NCI-H774 (cell line): ENCODE data around the gene APOB.

Experiments
- DNase-seq: peaks from one replicate; lab custom pipeline; 2025; lab: John Stamatoyannopoulos, UW

The APOB gene

GRCh38 chr2:21002814-21003192 lies 41.1 kb downstream of the APOB start:
- no peak for DNase-seq

DNA sequence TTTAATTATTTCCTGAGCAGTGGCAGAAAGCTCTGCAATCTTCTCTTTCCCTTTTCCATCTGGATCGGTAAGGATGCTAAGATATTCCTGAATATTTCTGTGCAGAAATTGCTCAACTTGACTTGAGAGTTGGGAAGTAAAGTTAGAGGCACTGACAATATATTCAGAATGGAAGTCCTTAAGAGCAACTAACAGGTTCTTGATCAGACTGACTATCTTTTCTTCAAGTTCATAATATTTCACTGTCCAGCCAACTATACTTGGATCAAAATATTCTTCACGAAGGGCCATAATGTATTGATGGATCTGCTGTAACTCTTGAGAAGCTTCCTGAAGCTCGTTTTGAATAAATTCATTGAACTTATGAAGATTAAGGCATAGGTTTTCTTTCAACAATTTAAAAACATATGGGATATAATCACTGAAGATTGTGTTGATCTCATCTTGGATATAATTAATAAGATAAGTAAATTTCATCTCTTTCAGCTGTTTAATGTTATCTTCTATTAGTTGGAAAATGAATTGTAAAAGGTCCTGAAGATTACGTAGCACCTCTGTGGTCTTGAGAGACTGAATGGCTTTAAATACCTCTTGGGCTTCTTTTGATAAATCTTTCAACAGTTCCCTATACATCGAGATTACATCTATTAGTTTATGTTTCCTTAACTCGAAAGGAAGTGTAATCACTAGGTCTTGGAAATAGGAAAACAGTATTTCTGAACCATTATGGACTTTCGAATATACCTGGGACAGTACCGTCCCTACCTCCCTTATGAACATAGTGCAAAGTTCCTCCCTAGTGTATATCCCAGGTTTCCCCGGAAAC lies 41.7 kb downstream of the APOB start:
- no peak for DNase-seq

- DNase-seq, result no peak
Observed at GRCh38 chr2:21001225-21001946, 42.5 kb downstream of the APOB start.

- DNase-seq, result no peak
Observed at GRCh38 chr2:20999906-21000645, 43.8 kb downstream of the APOB start.

DNA sequence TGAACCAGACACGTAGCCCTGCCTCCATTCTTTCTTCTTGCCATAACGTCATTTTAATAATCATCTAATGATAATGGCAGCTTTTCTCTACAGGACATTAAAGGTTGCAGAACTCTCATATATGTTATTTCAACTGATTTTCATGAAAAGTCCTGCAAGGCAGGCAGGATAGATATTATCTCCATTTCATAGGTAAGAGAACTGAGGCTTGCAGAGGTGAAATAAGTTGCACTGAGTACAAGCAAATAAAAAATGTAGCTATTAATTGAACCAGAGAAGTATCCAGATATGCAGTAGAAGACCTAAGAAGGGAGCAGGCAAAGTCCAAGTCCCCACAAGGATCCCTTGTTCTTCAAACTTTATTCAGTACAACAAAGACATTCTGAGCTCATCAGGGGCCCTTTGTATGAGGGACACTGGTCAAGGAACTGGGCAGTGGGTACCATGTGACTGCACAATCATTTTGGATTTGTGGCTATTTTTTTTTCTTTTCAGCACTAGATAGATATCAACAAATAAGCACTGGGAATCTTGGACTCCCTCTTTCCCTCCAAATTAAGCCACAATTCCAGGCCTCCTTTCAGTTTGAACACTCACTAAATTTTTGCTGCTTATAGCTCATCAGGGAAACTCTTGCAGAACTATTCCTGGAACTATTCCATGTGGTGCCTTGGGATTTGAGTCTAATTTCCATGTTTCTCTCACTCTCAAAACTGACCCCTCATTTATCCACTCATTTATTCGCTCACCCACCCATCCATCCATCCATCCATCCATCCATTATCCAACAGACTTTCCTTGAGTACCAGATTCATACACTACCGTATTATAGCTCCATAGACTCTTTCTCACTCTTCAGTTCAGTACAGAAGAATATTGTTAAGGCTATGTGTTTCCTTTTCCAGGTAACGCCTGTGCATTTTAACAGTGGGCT lies 44.6 kb downstream of the APOB start:
- no peak for DNase-seq

DNA sequence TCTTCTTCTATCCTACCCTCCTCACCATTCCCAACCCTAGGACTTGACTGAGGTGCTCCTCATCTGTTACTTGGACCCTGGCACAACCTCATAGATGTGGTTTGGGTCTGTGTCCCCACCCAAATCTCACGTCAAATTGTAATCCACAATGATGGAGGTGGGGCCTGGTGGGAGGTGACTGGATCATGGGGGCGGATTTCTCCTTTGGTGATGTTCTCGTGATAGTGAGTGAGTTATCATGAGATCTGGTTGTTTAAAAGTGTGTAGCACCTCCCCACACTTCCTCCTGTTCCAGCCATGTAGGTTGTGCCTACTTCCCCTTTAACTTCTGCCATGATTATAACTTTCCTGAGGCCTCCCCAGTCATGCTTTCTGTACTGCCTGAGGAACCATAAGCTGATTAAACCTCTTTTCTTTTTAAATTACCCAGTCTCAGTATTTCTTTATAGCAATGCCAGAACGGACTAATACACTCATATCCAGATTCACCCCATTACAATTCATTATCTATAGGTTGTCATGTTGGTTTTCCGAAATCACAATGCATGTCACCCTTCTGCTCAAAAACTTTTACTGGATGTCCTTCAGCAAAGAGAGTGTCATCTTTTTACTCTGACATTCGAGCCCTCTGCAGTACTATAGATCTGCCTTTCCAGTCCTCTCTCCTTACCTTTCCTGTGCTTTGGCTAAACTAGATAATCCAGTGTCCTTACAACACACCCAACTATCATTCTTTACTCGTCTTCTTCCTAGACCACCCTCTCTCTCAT lies 45.7 kb downstream of the APOB start:
- no peak for DNase-seq

DNA sequence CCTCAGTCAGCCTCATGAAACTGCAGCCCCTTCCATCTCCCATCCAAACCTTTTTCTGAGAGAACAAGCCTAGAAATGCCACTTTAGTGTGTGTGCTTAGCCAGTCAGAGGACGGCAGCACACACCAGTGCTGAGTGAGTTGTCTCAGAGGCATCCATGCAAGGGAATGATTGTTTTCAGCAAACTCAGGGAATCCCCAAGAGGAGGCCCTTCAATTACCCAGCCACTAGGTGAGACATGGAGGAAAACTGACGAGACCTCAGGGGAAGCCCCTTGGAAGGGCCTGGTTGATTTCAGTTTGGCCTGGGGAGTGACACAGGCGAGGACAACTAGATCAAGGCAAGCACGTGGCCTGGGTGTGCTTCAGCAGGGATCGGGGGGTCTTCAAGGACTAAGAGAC lies 49.7 kb downstream of the APOB start:
- no peak for DNase-seq

DNA sequence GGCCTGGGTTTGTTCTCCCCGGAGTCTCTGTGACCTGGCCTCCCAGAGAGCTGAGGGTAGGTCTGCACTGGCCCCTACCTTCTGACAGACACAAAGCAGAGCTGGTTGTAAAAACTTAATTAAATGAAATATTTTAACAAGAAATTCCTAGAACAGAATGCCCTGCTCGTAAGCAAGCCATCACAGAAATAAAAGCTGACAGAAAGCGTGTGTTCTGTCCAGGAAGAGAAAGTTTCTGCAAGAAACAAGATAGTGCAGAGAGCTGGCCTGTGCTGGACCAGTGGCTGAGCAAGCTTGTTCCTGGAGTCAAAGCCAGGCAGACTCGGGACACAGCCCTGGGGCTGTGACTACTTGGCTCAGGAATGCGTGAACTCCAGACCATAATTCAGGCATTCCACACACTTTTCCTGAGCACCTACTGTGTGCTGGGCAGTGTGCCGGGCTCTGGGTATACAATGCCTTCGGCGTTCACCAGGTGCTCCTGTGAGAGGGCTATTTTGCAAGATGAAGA lies 51.6 kb downstream of the APOB start:
- DNase-seq, result no peak

DNA sequence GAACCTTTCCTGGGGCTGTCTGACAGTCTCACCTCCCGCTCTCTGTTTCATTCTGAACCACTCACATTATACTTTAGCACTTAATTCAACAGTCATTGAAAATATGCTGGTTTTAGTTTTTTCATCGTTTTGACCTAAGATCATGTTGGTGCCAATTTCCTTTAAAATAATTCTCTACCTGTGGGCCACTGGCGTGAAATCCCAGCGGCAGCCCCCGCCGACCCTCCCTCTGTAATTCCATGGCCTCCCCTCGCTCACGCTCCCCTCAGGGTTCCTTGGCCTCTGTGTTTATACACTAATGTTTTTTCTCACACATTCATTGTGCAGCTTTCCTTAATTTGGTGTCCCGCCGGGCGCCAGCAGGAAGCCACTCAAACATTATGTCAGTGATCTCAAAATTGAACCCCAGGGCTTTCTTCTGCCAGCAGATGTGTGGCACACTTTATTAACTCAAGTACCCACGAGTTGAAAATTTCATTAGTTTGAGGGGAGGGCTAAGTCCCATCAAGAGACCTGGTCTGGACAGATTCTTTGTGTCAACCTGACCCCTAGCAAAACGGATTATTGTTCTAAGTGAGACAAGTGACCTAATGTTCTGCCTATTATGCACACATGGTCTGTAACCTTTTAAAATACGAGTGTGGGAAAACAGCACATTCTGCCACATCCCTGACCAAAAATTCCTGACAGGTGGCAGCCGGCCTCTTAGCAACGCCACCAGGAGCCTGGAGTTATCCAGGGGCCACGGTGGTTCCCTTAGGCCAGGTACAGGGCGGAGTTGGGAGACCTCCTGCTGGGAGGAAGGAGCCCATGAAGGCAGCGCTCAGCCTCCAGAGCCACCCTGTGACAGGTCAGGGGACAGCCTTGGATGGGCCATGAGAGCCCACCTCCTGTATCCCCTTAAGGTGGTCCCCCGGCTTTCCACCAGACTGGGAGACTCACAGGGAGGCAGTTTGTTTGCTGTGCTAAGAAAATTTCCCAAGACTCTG lies 53.1 kb downstream of the APOB start:
- DNase-seq, result peak; percentile 22

DNA sequence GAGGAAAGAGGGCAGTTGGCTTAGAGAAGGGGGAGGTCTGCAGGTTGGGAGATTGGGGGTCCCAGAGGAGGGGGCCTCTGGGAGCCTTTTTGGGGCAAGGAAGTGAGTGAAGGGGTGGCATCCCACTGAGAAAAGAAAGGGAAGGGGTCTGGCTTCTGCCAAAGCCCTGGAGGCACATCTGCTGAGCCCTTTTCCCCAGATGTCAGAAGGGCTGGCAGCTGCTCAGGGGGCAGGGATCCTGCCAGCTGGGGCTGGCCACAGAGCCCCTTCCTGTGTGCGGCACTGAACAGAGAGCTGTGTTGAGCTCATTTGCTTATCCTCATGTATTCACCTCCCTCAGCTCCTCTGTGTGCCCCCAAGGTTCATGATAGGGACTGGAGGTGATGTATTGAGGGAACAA lies 54.5 kb downstream of the APOB start:
- no peak for DNase-seq

DNA sequence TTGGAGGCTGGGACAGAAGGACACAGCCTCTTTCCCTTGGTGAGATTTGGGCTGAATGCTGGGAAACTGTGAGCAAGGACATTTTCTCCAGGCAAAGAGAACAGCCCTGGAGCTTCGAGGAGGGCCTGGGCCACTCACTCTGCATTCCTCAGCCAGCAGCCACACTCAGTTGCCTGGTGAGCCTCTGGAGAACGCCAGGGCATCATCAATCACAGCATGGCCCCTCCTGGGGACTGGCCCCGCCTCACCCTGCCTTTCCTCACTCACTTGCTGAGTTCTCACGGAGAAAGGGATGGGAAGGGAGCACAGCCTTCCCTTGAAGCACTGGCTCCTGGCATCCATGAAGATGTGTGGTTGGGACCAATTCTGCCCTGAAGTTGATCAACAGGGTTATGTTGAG lies 55.0 kb downstream of the APOB start:
- no peak for DNase-seq

DNA sequence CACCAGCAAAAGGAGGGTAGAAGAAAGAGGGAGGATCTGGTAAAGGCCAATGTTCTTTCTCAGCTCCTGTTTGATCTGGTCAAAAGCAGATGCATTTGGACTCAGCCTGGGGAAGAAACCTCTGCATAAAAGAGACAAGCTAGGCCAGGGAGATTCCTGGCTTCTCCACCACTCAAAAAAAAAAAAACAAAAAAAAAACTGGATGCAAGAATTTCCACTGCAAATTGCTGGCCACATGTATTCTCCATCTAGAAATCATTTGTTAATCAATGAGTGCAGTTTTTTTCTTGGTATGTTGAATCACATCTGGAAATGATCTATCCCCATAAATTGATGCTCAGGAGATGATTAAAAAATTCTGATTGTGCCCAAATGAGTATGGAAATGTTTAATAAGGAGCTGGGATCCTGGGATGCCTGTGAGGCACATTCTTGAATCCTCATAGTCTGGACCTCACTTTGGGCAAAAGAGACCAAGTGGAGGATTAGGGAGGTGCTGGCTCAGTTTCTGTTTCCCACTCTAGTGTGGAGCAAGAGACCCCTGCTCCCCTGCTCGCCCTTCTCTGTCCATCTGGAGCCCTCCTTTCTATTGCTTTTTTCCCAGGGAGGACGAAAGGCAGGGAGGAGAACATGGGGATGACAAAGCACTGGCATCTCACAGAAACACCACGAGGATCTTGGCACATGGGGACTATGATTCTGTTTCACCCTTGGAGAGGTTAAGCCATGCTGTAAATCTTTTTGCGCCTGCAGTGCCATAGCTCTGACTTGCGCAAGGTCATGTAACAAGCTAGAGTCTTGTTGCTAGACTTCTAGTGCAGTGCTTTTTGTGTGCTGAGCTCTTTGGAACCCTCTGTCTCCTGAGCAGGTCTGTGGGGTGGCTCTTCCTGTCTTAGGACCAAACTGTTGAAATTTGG lies 57.6 kb downstream of the APOB start:
- DNase-seq, result no peak

- no peak for DNase-seq
Observed at GRCh38 chr2:20985062-20985461, 58.8 kb downstream of the APOB start.

DNA sequence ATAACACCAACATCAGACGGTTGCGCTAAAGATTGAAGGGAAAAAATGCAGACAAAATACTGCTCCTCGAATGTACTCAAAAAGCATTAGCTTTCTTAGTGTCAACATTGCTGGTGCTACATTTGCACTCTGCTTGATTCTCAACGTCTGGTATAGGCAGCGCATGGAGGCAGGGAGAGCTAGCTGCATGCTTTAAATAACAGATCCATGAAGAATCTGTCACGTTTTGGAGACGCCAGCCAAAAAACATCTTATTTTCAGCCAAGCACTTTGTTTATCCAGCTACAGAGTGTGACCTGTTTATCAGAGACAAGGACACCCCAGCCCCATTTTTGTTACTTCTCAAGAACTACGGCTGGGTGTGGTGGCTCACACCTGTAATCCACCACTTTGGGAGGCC lies 59.5 kb downstream of the APOB start:
- DNase-seq, result no peak

- DNase-seq, result no peak
Observed at GRCh38 chr2:20983844-20984243, 60.0 kb downstream of the APOB start.

- no peak for DNase-seq
Observed at GRCh38 chr2:20982861-20983260, 61.0 kb downstream of the APOB start.

GRCh38 chr2:20977520-20978180 lies 66.2 kb downstream of the APOB start:
- DNase-seq, result no peak

GRCh38 chr2:20976527-20976926 lies 67.3 kb downstream of the APOB start:
- DNase-seq, result no peak
